Stimulated activated memory B cell treated with anti-CD40 and anti-IgM and Interleukin-4, amounts not matched to agents 10 μg/mL and 1 μg/mL and 100 μg/mL, for 72 hours (primary cell): ENCODE data around the gene WWOX.

Experiments used
- ATAC-seq: fragments of 150-1000 bp; cut with Tn5 transposase; 2 replicates; pipeline ENCODE4 v1.10.0; 2021
- H3K27ac Mint-ChIP-seq: one replicate; pipeline ENCODE4 v1.8.0; 2022; ENCODE audit warnings: mild to moderate bottlenecking, mixed read lengths
- H3K27me3 Mint-ChIP-seq: one replicate; pipeline ENCODE4 v1.8.0; 2022; ENCODE audit warnings: mixed read lengths
- H3K36me3 Mint-ChIP-seq: one replicate; pipeline ENCODE4 v1.8.0; 2022; ENCODE audit warnings: mixed read lengths
- H3K4me1 Mint-ChIP-seq: one replicate; pipeline ENCODE4 v1.8.0; 2022; ENCODE audit warnings: mixed read lengths
- H3K4me3 Mint-ChIP-seq: one replicate; pipeline ENCODE4 v1.8.0; 2022; ENCODE audit warnings: mild to moderate bottlenecking, moderate library complexity, mixed read lengths
- H3K9me3 Mint-ChIP-seq: one replicate; pipeline ENCODE4 v1.8.0; 2022; ENCODE audit warnings: mixed read lengths

The WWOX gene

GRCh38 chr16:78150233-78150632, 50.8 kb downstream of the WWOX start:
- Mint-ChIP-seq H3K27ac (no peak overlapping the region), H3K4me3 (no peak overlapping the region), H3K27me3 (no peaks in the 10 kb centered on the region), H3K4me1 (no peaks in the 10 kb centered on the region), H3K9me3 (no peaks in the 10 kb centered on the region), H3K36me3 (peaks cover 5% of the 10 kb centered on the region)
- ATAC-seq = no peak

GRCh38 chr16:78154729-78155461, 55.4 kb downstream of the WWOX start:
- Mint-ChIP-seq H3K27me3 (no peaks in the 10 kb centered on the region), H3K9me3 (peaks cover 5% of the 10 kb centered on the region), H3K4me3 (no peak overlapping the region), H3K27ac (no peak overlapping the region), H3K36me3 (peaks cover 10% of the 10 kb centered on the region), H3K4me1 (no peaks in the 10 kb centered on the region)
- ATAC-seq = no peak

- Mint-ChIP-seq H3K27me3 (no peaks in the 10 kb centered on the region), H3K4me3 (no peak overlapping the region), H3K36me3 (peaks cover 13% of the 10 kb centered on the region), H3K4me1 (no peaks in the 10 kb centered on the region), H3K27ac (no peak overlapping the region), H3K9me3 (peaks cover 7% of the 10 kb centered on the region)
- ATAC-seq = no peak
Observed at GRCh38 chr16:78155791-78156345, 56.4 kb downstream of the WWOX start.

GRCh38 chr16:78161023-78161729, 61.7 kb downstream of the WWOX start:
- no peak overlapping the region for H3K27ac Mint-ChIP-seq
- H3K36me3 Mint-ChIP-seq = peaks cover 41% of the 10 kb centered on the region
- peaks cover 11% of the 10 kb centered on the region for H3K9me3 Mint-ChIP-seq
- no peaks in the 10 kb centered on the region for H3K4me1 Mint-ChIP-seq
- H3K27me3 Mint-ChIP-seq = no peaks in the 10 kb centered on the region
- no peak for ATAC-seq
- no peak overlapping the region for H3K4me3 Mint-ChIP-seq

GRCh38 chr16:78163772-78164670, 64.6 kb downstream of the WWOX start:
- Mint-ChIP-seq H3K27ac (no peak overlapping the region), H3K9me3 (peaks cover 7% of the 10 kb centered on the region), H3K4me3 (no peak overlapping the region), H3K36me3 (peaks cover 60% of the 10 kb centered on the region), H3K27me3 (no peaks in the 10 kb centered on the region), H3K4me1 (no peaks in the 10 kb centered on the region)
- no peak for ATAC-seq

- Mint-ChIP-seq H3K4me3 (no peak overlapping the region), H3K9me3 (peaks cover 5% of the 10 kb centered on the region), H3K4me1 (no peaks in the 10 kb centered on the region), H3K27ac (no peak overlapping the region), H3K27me3 (no peaks in the 10 kb centered on the region), H3K36me3 (peaks cover 55% of the 10 kb centered on the region)
- ATAC-seq = no peak
Observed at GRCh38 chr16:78170494-78170933, 71.1 kb downstream of the WWOX start.

- Mint-ChIP-seq H3K9me3 (peaks cover 5% of the 10 kb centered on the region), H3K36me3 (peaks cover 47% of the 10 kb centered on the region), H3K4me1 (no peaks in the 10 kb centered on the region), H3K27me3 (no peaks in the 10 kb centered on the region), H3K27ac (no peak overlapping the region), H3K4me3 (no peak overlapping the region)
- ATAC-seq = no peak
Observed at GRCh38 chr16:78175287-78175686, 75.8 kb downstream of the WWOX start.

GRCh38 chr16:78176435-78176834, 77.0 kb downstream of the WWOX start:
- no peak overlapping the region for H3K27ac Mint-ChIP-seq
- no peaks in the 10 kb centered on the region for H3K27me3 Mint-ChIP-seq
- H3K4me1 Mint-ChIP-seq = no peaks in the 10 kb centered on the region
- peaks cover 48% of the 10 kb centered on the region for H3K36me3 Mint-ChIP-seq
- H3K4me3 Mint-ChIP-seq = no peak overlapping the region
- H3K9me3 Mint-ChIP-seq = peaks cover 5% of the 10 kb centered on the region
- no peak for ATAC-seq

GRCh38 chr16:78177218-78177617, 77.8 kb downstream of the WWOX start:
- H3K4me1 Mint-ChIP-seq = no peaks in the 10 kb centered on the region
- ATAC-seq = no peak
- H3K27me3 Mint-ChIP-seq = no peaks in the 10 kb centered on the region
- no peak overlapping the region for H3K27ac Mint-ChIP-seq
- H3K4me3 Mint-ChIP-seq = no peak overlapping the region
- H3K9me3 Mint-ChIP-seq = peaks cover 5% of the 10 kb centered on the region
- H3K36me3 Mint-ChIP-seq = peaks cover 48% of the 10 kb centered on the region

- Mint-ChIP-seq H3K36me3 (peaks cover 42% of the 10 kb centered on the region), H3K4me3 (no peak overlapping the region), H3K9me3 (peaks cover 5% of the 10 kb centered on the region), H3K27ac (no peak overlapping the region), H3K27me3 (no peaks in the 10 kb centered on the region), H3K4me1 (no peaks in the 10 kb centered on the region)
- ATAC-seq = no peak
Observed at GRCh38 chr16:78177987-78178386, 78.5 kb downstream of the WWOX start.

- Mint-ChIP-seq H3K27me3 (no peaks in the 10 kb centered on the region), H3K4me3 (no peak overlapping the region), H3K9me3 (peaks cover 2% of the 10 kb centered on the region), H3K36me3 (peaks cover 33% of the 10 kb centered on the region), H3K4me1 (no peaks in the 10 kb centered on the region), H3K27ac (no peak overlapping the region)
- no peak for ATAC-seq
Observed at GRCh38 chr16:78179666-78180065, 80.2 kb downstream of the WWOX start.

GRCh38 chr16:78180349-78180748, 80.9 kb downstream of the WWOX start:
- peaks cover 26% of the 10 kb centered on the region for H3K36me3 Mint-ChIP-seq
- H3K27ac Mint-ChIP-seq = no peak overlapping the region
- no peaks in the 10 kb centered on the region for H3K27me3 Mint-ChIP-seq
- H3K4me1 Mint-ChIP-seq = no peaks in the 10 kb centered on the region
- no peaks in the 10 kb centered on the region for H3K9me3 Mint-ChIP-seq
- H3K4me3 Mint-ChIP-seq = no peak overlapping the region
- ATAC-seq = no peak

- Mint-ChIP-seq H3K9me3 (no peaks in the 10 kb centered on the region), H3K27ac (no peak overlapping the region), H3K27me3 (no peaks in the 10 kb centered on the region), H3K4me1 (peaks cover 6% of the 10 kb centered on the region), H3K4me3 (no peak overlapping the region), H3K36me3 (peaks cover 6% of the 10 kb centered on the region)
- no peak for ATAC-seq
Observed at GRCh38 chr16:78183437-78184237, 84.2 kb downstream of the WWOX start.
